Right cardiac atrium (tissue), 5 donors: ENCODE data around the gene EIF3D. TPM values are rescaled to one million over a fixed set of nuclear protein-coding genes. Genes with fewer than 3 reads are reported as not detected.
A peak's percentile ranks its signal among the peaks of the same experiment; 100 is the strongest.
"Not testable (repeated sequence)": the region's sequence is repeated elsewhere in the genome, so short reads cannot be mapped to it uniquely, and the experiment has no call there.

Source experiments
- ATAC-seq, 2 donors: fragments of 200-7000 bp; cut with Tn5 transposase; one replicate each; pipeline versions ENCODE4 v1.8.0 to v1.9.1; 2020; ENCODE audit warnings: moderate library complexity in 2 of 2, mild to moderate bottlenecking in 1 of 2
- DNase-seq, 3 donors: peaks; one replicate each; pipeline ENCODE4 v3.0.0-alpha.2; 2020
- H3K27ac ChIP-seq: one replicate; pipeline ENCODE4 v1.5.1; 2013; ENCODE audit warnings: mild to moderate bottlenecking, low read length, control low read depth, moderate library complexity
- H3K27me3 ChIP-seq: one replicate; pipeline ENCODE4 v1.6.1; 2013; ENCODE audit not compliant: control insufficient read depth, insufficient read depth
- H3K4me1 ChIP-seq: one replicate; pipeline ENCODE4 v1.6.1; 2013; ENCODE audit warnings: low read length; ENCODE audit not compliant: control insufficient read depth, insufficient read depth
- H3K4me3 ChIP-seq: one replicate; pipeline ENCODE4 v1.5.1; 2013; ENCODE audit warnings: low read length, control low read depth
- H3K9me3 ChIP-seq: one replicate; pipeline ENCODE4 v1.6.1; 2013; ENCODE audit warnings: low read length; ENCODE audit not compliant: control insufficient read depth
- WGBS: extraction: QIAGEN DNeasy Blood & Tissue Kit; methylation state at CpG from one replicate; pipeline ENCODE4 v1.1.7; 2013; 5-methylcytosine and 5-hydroxymethylcytosine counted together
- intact Hi-C, 4 donors: fragments of 100-400 bp; cut with DNase I; formaldehyde crosslinking; loops; one replicate each; pipeline versions ENCODE4 v1.11.0 to v1.14.0; 2022 to 2023
- polyA plus RNA-seq: library from polyadenylated mRNA; stranded (reverse); fragments of 200-250 nt; gene quantifications from one replicate; pipeline ENCODE4 v1.2.3, GENCODE V29; 2013
- total RNA-seq, 4 donors: library from RNA; stranded (reverse); fragmentation: NEBNext Ultra II Directional; extraction: Animal tissue kit (Norgen Biotek cat#: 25700); gene quantifications; one replicate each; pipeline ENCODE4 v1.2.1, GENCODE V29; 2021
- donor health status: healthy with polysubstance abuse.
- donor health status: DM: no; HTN: yes; CAD: no.
- donor health status: DM: no; HTN: no; CAD: no.
- donor health status: DM: no; HTN: yes; CAD: no; lungs with severe emphysema.
- donor health status: DM: yes; HTN: yes; CAD: no.

EIF3D gene
- total and polyA plus RNA-seq, 5 donors = 67.6 to 92.0 (median 83.3) TPM

DNA sequence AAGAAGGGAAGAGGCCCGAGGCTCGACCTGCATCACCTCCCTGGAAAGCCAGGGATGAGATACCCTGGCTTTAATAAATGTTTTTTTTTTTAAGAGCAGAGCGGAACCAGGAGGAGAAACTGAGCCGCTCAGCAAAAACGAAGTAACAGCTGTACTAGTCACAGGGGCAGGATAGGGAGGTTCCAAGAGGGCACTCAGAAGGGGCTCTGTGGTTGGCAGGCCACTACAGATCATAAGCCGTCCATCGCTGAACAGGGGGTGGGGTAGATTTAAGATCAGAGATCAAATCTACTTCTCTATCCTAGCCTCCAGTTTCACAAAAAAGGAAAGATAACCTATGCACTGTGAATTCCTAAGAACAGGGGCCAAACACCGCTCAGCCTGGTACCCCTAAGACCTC, 625 bp downstream of the EIF3D start:
- peak overlapping the region; percentile 94 for H3K27ac ChIP-seq
- no peak for DNase-seq
- H3K4me1 ChIP-seq = no peaks in the 10 kb centered on the region
- intact Hi-C loops = no loop called here
- WGBS = 3% methylated on average over 8 of the region's 8 CpGs
- peak overlapping the region; percentile 95 for H3K4me3 ChIP-seq
- peak; percentile 4 to 14 for ATAC-seq
- no peaks in the 10 kb centered on the region for H3K9me3 ChIP-seq
- no peaks in the 10 kb centered on the region for H3K27me3 ChIP-seq

DNA sequence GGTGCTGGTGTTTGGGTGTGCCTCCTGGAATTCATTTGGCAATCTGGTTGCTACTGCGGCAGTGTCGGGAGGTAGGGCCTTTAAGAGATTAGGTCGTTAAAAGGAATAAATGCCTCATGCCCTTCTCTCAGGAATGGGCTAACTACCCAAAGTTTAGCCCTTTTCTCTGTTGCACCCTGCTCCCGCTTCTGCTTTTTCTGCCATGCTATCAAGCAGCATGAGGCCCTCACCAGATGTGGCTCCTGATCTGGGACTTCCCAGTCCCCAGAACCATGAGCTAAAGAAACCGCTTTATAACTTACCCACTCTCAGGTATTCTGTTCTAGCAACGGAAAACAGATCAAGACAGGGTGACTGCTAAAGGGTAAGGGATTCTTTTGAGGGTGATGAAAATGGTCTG, 6.3 kb downstream of the EIF3D start:
- intact Hi-C loops = no loop called here
- WGBS = 93% methylated on average over 6 of the region's 6 CpGs
- no peak for ATAC-seq
- Histone ChIP-seq H3K4me3 (no peak overlapping the region), H3K27me3 (no peaks in the 10 kb centered on the region), H3K9me3 (no peaks in the 10 kb centered on the region), H3K27ac (no peak overlapping the region), H3K4me1 (no peaks in the 10 kb centered on the region)
- DNase-seq = no peak

DNA sequence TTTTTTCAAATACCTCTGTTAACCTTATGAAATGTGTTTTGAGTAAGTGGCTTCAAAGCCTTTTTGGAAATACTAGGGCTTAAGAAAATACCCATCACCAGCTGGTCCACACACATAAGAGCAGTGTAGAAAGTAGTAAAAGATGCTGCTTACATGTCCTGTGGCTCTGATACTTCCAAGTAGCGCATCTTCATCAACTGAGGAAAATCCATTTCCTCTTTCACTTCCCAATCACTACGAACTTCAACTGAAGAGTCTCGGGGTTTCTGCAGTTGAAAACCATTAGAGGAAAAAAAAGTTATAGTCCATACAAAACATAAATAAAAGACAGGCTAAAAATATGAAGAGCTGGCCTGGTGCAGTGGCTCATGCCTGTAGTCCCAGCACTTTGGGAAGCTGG, 8.5 kb downstream of the EIF3D start:
- no peak for DNase-seq
- no peaks in the 10 kb centered on the region for H3K27me3 ChIP-seq
- no peaks in the 10 kb centered on the region for H3K9me3 ChIP-seq
- H3K4me1 ChIP-seq = no peaks in the 10 kb centered on the region
- no peak overlapping the region for H3K27ac ChIP-seq
- ATAC-seq = no peak
- intact Hi-C loops = no loop called here
- WGBS = 85% methylated on average over 3 of the region's 3 CpGs
- no peak overlapping the region for H3K4me3 ChIP-seq

DNA sequence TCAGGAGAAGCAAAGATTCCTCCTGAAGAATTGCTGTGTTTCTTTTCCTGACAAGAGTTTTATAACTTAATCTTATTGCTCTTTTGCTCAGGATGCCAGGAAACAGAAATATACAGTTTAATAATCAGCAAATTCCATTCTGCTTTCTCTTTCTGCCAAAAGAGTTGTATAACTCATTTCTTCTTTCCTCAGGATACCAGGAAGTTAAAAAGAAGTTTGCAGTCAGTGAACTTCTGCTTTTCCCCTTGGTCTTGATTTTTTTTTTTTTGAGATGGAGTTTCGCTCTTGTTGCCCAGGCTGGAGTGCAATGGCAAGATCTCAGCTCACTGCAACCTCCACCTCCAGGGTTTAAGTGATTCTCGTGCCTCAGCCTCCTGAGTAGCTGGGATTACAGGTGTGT, 9.1 kb downstream of the EIF3D start:
- DNase-seq, H3K4me1 ChIP-seq, H3K9me3 ChIP-seq, H3K27me3 ChIP-seq, intact Hi-C loops, ATAC-seq, H3K27ac ChIP-seq, H3K4me3 ChIP-seq: not testable (repeated sequence)
- WGBS = 87% methylated on average over 2 of the region's 2 CpGs

DNA sequence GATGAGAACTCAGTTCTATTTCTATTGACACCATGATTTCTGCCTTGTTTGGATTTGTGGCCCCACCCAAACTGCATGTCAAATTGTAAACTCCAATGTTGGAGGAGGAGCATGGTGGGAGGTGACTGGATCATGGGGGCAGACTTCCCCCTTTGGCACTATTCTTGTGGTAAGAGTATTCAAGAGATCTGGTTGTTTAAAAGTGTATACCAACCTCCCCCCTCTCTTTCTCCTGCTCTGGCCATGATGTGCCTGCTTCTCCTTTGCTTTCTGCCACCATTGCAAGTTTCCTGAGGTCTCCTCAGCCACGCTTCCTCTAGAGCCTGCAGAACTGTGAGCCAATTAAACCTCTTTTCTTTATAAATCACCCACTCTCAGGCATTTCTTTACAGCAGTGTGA, 14.2 kb downstream of the EIF3D start:
- no peaks in the 10 kb centered on the region for H3K9me3 ChIP-seq
- no peak overlapping the region for H3K4me3 ChIP-seq
- H3K27ac ChIP-seq = no peak overlapping the region
- 91% methylated on average over 1 of the region's 1 CpG for WGBS
- DNase-seq (no peak), ATAC-seq (no peak)
- H3K4me1 ChIP-seq = no peaks in the 10 kb centered on the region
- intact Hi-C loops = no loop called here
- no peaks in the 10 kb centered on the region for H3K27me3 ChIP-seq

DNA sequence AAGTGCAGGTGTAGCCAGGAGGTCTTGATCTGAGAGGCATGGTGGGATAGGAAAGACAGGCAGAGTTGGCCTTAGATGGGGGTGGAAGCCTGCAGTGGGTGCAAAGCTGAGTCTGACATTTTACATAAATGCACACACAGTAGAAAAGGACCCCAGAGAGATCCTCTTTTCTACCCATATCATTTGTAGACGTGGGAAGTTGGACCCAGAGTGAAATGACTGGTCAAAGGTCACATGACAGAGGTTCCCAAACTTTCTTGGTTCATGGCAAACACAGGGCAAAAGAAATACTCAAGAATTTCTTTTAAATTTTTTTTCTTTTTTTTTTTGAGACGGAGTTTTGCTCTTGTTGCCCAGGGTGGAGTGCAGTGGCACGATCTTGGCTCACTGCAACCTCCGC, 16.0 kb downstream of the EIF3D start:
- WGBS = 86% methylated on average over 4 of the region's 4 CpGs
- intact Hi-C loops = no loop called here
- DNase-seq = no peak

DNA sequence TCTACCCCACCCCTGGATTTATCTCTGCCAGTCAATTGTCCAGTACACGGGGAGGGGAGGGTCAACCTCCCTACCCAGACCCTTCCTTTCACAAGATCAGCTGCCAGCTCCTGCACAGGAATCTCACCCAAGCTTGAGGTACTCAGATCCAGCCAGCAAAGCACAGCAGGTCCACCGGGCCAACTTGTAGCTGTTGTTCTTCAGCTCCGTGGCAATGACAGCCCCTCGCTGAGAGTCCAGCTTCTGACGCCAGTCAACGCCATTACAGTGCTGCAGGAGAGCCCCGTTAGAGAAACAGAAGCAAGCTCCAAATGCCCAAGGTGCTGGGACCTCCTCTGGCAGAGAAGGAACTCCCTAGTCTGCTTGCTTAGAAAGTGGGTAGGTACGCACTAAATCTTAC, 16.6 kb downstream of the EIF3D start:
- H3K27me3 ChIP-seq = no peaks in the 10 kb centered on the region

More for the DNA sequence above, 16.0 kb downstream of the EIF3D start:
- no peaks in the 10 kb centered on the region for H3K27me3 ChIP-seq
- H3K9me3 ChIP-seq = no peaks in the 10 kb centered on the region
- no peak overlapping the region for H3K27ac ChIP-seq
- H3K4me3 ChIP-seq = no peak overlapping the region
- no peaks in the 10 kb centered on the region for H3K4me1 ChIP-seq
- no peak for ATAC-seq

DNA sequence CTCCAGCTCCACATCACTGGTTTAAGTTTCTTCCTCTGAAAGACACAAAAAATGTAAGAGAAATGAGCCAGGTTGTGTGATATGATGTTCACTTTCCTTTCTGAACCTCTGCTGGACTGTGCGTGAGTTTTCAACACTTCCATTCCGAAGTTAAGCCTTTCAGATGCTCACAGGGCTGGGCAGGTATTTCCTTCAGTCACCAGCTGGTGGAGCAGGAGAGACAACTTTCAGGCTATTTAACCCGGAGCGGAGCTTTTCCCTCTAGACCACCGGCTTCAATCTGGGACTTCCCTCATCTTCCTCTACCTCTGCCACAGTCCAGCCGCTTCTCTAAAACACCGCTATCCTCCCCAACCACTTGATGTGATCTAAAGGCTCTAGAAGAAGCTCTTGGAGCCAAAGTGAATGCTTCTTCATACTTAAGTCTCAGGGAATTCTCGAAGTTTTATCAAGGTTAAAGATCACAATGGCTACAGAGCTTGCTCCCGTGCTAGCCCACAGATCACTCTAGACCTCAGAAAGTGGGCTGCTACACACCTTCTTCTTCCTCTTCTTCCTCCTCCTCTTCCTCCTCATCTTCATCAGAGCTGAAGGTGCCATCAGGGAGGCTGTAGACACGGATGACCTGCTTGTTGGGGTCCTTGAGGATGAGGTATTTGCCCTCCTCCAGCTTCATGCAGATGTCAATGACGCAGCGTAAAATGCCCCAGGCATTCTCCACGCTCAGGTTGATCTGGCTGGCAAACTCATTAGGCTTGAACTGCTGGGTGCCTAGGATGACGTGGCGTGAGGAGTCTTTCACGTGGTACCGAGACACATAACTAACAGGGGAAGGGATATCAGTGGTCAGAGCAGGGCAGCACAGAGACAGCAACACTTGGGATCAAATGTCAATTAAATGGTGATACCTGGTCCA, 17.7 kb downstream of the EIF3D start:
- intact Hi-C loops = no loop called here
- H3K27me3 ChIP-seq = no peaks in the 10 kb centered on the region
- H3K9me3 ChIP-seq = no peaks in the 10 kb centered on the region
- no peak overlapping the region for H3K27ac ChIP-seq
- whole genome bisulfite sequencing = 67% methylated on average over 17 of the region's 17 CpGs
- ATAC-seq (no peak), DNase-seq (no peak)
- H3K4me1 ChIP-seq = peaks cover 2% of the 10 kb centered on the region
- no peak overlapping the region for H3K4me3 ChIP-seq

More for the DNA sequence above, 16.6 kb downstream of the EIF3D start:
- H3K4me1 ChIP-seq = peaks cover 2% of the 10 kb centered on the region
- H3K27ac ChIP-seq = no peak overlapping the region
- H3K4me3 ChIP-seq = no peak overlapping the region
- intact Hi-C loops = no loop called here
- DNase-seq (no peak), ATAC-seq (no peak)
- WGBS = 91% methylated on average over 8 of the region's 8 CpGs
- H3K9me3 ChIP-seq = no peaks in the 10 kb centered on the region

DNA sequence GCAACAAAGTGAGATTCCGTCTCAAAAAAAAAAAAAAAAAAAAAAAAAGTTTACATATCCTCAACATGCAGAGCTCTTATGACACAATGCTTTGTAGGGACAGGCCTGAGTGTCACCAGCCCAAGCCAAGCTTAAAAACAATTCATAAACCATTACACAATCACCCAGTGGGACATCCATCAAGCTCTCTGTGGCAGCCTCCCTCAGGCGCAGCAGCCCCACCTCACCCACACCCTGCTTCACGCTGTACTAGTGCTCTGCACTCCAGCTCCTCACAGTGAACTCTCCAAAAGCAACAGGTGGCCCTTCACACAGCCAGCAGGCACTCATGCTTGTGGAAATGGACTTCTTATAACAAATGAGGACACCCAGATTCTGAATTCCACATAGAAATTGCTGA, 18.6 kb downstream of the EIF3D start:
- Histone ChIP-seq H3K4me1 (peaks cover 2% of the 10 kb centered on the region), H3K4me3 (no peak overlapping the region), H3K9me3 (no peaks in the 10 kb centered on the region), H3K27me3 (no peaks in the 10 kb centered on the region), H3K27ac (no peak overlapping the region)
- intact Hi-C loops = no loop called here
- 88% methylated on average over 3 of the region's 3 CpGs for WGBS
- ATAC-seq (no peak), DNase-seq (no peak)

DNA sequence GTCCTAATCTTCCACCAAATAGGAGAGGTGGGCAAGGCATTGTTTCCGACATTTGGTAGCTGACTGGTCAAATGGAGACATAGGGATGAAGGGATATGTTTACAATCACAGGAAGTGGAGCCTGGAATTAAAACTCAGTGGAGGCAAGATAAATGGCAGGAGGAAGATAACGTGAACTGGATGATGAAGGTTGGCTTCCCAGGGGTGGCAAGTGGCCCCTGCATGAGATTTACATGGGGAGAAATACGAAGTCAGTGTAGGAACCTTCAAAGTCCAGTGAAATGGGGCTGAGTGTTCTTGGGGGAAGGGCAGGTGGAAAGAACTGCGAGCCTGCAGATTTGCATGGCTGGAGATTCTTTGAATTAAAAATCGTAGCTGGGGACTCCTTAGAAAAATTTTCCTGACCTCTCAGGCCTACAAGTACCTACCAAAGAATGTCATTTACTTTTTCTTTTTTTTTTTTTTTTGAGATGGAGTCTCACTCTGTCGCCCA, 21.4 kb downstream of the EIF3D start:
- ATAC-seq = no peak
- peaks cover 2% of the 10 kb centered on the region for H3K4me1 ChIP-seq

DNA sequence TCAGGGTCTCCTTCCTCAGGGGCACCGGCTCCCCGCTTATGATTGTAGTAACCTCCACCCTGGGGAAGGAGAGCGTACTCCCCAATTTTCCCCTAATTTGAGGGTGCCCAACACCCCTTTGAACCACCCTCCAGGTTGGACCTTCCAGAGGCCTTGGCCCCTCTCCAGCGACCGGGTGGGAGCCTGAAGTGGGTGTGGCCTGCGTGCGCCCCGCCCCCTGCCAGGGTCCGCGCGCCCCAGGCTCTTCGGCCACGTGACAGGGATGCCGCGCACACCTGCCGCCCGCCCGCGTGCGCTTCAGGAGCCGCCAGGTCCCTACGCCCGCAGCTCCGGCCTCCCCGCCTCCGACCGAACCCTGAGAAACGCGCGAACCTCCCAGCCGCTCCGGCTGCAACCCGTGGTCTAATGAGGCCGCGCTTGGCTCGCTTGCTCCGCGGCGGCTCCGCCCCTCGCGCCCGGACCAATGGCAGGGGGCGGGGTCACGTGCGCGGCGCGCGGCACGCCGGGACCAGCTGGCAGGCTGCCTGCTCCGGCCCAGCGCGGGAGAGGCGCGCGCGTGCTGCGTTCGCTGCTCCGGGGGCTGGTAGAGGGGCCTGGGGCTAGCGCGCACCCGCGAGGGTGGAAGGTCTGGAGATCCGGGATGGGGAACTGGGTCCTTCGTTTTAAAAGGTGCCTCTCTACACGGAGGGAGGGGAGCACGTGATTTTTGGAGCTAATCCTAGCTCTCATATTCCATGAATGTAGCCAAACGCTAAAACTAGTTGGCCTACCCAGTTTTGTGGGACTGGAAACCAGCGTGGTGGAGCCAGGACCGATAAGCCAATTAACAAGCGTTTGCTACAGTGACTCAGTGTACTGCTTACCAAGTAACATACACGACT, 22.1 kb downstream of the EIF3D start, which contains the start of gene FOXRED2:
Gene FOXRED2 (minus strand): TSS at position 404 of the 881 bp plus-strand sequence. CDS start 618 bp downstream, outside the sequence.
- Histone ChIP-seq H3K4me3 (peak within 1 kb of the TSS; percentile 29), H3K4me1 (peaks cover 2% of the 10 kb centered on the region), H3K27ac (peak within 1 kb of the TSS; percentile 49), H3K9me3 (no peaks in the 10 kb centered on the region), H3K27me3 (no peaks in the 10 kb centered on the region)
- DNase-seq = peak; percentile 91 to 97 (median 97)
- 5% methylated on average over 75 of the region's 75 CpGs for WGBS
- ATAC-seq = peak; percentile 88 to 91
- intact Hi-C loops = no loop called here

More for the DNA sequence above, 21.4 kb downstream of the EIF3D start:
- H3K9me3 ChIP-seq = no peaks in the 10 kb centered on the region
- no peaks in the 10 kb centered on the region for H3K27me3 ChIP-seq
- peak overlapping the region; percentile 49 for H3K27ac ChIP-seq
- intact Hi-C loops = no loop called here
- no peak for DNase-seq
- WGBS = 81% methylated on average over 6 of the region's 6 CpGs
- H3K4me3 ChIP-seq = peak overlapping the region; percentile 29
